Tibial artery (tissue), 4 donors: ENCODE data around the gene FAXC.

Experiments used
- DNase-seq, 2 donors: peaks; one replicate each; pipeline ENCODE4 v3.0.0-alpha.2; 2019
- H3K27ac ChIP-seq, 2 donors: fragments of 200-600 bp; sonication (generic) in 1 of 2; 1 replicate in 1 of 2; 2 replicates in 1 of 2; pipeline ENCODE4 v1.5.1; 2018 to 2019; ENCODE audit warnings: mild to moderate bottlenecking in 1 of 2
- H3K27me3 ChIP-seq, 2 donors: fragments of 200-600 bp; sonication (generic) in 1 of 2; one replicate each; pipeline versions ENCODE4 v1.5.1 to v1.6.0; 2016 to 2019
- H3K36me3 ChIP-seq, 3 donors: fragments of 200-600 bp; sonication (generic) in 2 of 3; one replicate each; pipeline ENCODE4 v1.5.1; 2016 to 2019; ENCODE audit warnings: mild to moderate bottlenecking in 2 of 3
- H3K4me1 ChIP-seq, 4 donors: fragments of 200-600 bp; sonication (generic) in 2 of 4; 1 replicate in 3 of 4; 2 replicates in 1 of 4; pipeline ENCODE4 v1.5.1; 2016 to 2019
- H3K4me3 ChIP-seq, 2 donors: fragments of 200-600 bp; sonication (generic) in 1 of 2; 1 replicate in 1 of 2; 2 replicates in 1 of 2; pipeline ENCODE4 v1.5.1; 2018 to 2019; ENCODE audit warnings: mild to moderate bottlenecking in 2 of 2
- H3K9me3 ChIP-seq, 3 donors: fragments of 200-600 bp; sonication (generic) in 1 of 3; one replicate each; pipeline ENCODE4 v1.5.1; 2016 to 2019
- intact Hi-C: fragments of 100-400 bp; cut with DNase I; formaldehyde crosslinking; loops from one replicate; pipeline ENCODE4 v1.15.0; 2023; ENCODE audit warnings: low total_unique reads
- TF ChIP-seq, protein P1 (sequence below), 2 experiments: fragments of 200-600 bp in 1 of 2; fragments of 450-650 bp in 1 of 2; IDR thresholded peaks; one replicate each; pipeline ENCODE4 v1.5.1; 2017 to 2019; ENCODE audit warnings: antibody characterized with exemption in 2 of 2, mild to moderate bottlenecking in 1 of 2, moderate library complexity in 1 of 2

The FAXC gene

DNA sequence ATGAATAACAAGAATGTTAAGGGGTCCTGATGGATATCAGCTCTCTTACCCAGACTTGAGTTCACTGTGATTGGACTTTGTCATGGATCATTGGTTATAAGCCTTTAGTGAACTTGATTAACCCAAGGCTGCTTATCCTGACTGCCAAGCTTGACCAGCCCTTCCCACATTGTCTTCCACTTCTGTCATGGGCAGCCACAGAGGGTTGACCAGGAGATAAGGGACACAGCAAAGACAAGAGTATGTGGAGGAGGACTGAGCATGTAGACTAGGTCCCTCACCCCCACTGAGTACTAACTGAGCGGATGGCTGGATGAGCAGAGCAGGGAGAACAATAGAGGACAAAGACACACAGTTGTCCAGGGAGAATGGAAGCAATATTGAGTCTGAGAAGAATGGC lies 52.5 kb downstream of the FAXC start:
- Histone ChIP-seq H3K9me3 (no peaks in the 10 kb centered on the region), H3K4me1 (no peaks in the 10 kb centered on the region), H3K27ac (no peak overlapping the region), H3K36me3 (peaks cover 0 to 8% (median 5%) of the 10 kb centered on the region in 3 donors), H3K27me3 (no peaks in the 10 kb centered on the region), H3K4me3 (no peak overlapping the region)
- intact Hi-C loops: no loop called here
- DNase-seq: no peak
- TF ChIP-seq, protein P1, sequence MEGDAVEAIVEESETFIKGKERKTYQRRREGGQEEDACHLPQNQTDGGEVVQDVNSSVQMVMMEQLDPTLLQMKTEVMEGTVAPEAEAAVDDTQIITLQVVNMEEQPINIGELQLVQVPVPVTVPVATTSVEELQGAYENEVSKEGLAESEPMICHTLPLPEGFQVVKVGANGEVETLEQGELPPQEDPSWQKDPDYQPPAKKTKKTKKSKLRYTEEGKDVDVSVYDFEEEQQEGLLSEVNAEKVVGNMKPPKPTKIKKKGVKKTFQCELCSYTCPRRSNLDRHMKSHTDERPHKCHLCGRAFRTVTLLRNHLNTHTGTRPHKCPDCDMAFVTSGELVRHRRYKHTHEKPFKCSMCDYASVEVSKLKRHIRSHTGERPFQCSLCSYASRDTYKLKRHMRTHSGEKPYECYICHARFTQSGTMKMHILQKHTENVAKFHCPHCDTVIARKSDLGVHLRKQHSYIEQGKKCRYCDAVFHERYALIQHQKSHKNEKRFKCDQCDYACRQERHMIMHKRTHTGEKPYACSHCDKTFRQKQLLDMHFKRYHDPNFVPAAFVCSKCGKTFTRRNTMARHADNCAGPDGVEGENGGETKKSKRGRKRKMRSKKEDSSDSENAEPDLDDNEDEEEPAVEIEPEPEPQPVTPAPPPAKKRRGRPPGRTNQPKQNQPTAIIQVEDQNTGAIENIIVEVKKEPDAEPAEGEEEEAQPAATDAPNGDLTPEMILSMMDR (IDR thresholded peaks at IDR 0.05): no peak

GRCh38 chr6:99296261-99296660 lies 53.2 kb downstream of the FAXC start:
- H3K36me3 ChIP-seq: peaks cover 0 to 11% (median 5%) of the 10 kb centered on the region in 3 donors
- no peak overlapping the region for H3K27ac ChIP-seq
- no peak for DNase-seq
- intact Hi-C loops: no loop called here
- TF ChIP-seq, protein P1 (IDR thresholded peaks at IDR 0.05): no peak
- no peaks in the 10 kb centered on the region for H3K4me1 ChIP-seq
- H3K9me3 ChIP-seq: no peaks in the 10 kb centered on the region
- H3K27me3 ChIP-seq: no peaks in the 10 kb centered on the region
- H3K4me3 ChIP-seq: no peak overlapping the region

DNA sequence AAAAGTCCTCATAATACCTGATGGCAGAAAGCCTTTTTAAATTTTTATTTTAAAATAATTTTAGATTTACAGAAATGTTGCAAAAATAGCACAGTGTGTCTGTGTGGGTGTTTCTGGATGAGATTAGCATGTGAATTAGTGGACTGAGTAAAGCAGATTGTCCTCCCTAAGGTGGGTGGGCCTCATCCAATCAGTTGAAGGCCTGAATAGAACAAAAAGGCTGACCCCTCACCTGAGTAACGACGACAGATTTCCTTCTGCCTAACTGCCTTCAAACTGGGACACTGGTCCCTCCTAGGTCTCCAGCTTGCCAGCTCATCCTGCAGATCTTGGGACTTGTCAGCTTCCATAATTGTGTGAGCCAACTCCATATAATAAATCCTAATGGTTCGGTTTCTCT lies 54.2 kb downstream of the FAXC start:
- Histone ChIP-seq H3K27me3 (no peaks in the 10 kb centered on the region), H3K4me1 (no peaks in the 10 kb centered on the region), H3K9me3 (no peaks in the 10 kb centered on the region), H3K36me3 (peaks cover 3 to 11% (median 9%) of the 10 kb centered on the region in 3 donors), H3K27ac (no peak overlapping the region), H3K4me3 (no peak overlapping the region)
- no peak for DNase-seq
- intact Hi-C loops: no loop called here
- TF ChIP-seq, protein P1 (IDR thresholded peaks at IDR 0.05): no peak

DNA sequence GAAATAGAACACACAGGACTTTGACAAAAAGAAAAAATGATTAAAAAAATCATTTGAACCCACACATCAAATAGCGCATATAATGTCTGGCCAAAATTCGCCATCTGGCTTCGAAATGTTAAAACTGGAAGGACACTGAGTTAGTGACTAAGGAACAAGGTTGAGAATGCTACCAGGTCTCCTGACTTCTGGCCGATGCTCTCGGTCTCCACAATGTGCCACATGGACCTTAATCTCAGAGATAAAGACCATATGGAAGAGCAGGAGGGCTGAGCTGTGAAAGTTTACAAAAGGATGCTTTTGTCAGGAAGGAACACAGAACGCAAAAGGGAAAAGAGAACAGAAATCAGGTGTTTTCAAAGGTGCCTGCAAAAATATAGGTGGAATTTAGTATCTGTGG lies 54.7 kb downstream of the FAXC start:
- Histone ChIP-seq H3K4me3 (no peak overlapping the region), H3K4me1 (no peaks in the 10 kb centered on the region), H3K36me3 (peaks cover 3 to 11% (median 9%) of the 10 kb centered on the region in 3 donors), H3K27ac (no peak overlapping the region), H3K27me3 (no peaks in the 10 kb centered on the region), H3K9me3 (no peaks in the 10 kb centered on the region)
- no peak for DNase-seq
- TF ChIP-seq, protein P1 (IDR thresholded peaks at IDR 0.05): no peak
- intact Hi-C loops: no loop called here

- intact Hi-C loops: no loop called here
- H3K4me1 ChIP-seq: no peaks in the 10 kb centered on the region
- TF ChIP-seq, protein P1 (IDR thresholded peaks at IDR 0.05): no peak
- no peaks in the 10 kb centered on the region for H3K9me3 ChIP-seq
- peaks cover 3 to 11% (median 9%) of the 10 kb centered on the region in 3 donors for H3K36me3 ChIP-seq
- H3K4me3 ChIP-seq: no peak overlapping the region
- no peak for DNase-seq
- no peak overlapping the region for H3K27ac ChIP-seq
- no peaks in the 10 kb centered on the region for H3K27me3 ChIP-seq
Measured at GRCh38 chr6:99289701-99290100, 59.8 kb downstream of the FAXC start.

DNA sequence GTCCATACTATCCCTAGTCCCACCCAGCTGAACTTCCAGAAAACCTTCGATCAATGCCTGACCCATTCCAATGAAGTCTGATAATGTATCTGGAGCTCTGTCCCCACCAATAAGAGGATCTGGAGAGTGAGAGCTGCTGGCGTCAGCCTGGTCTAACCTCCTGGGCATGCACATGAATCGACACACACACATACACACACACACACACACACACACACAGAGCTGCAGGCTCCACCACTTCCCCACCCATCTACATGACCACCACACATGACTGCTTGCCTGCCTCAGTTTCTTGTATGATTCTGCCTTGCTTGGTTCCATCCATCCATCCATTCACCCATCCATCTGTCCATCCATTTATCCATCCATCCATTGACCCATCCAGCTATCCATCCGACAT lies 60.8 kb downstream of the FAXC start:
- peaks cover 3 to 11% (median 9%) of the 10 kb centered on the region in 3 donors for H3K36me3 ChIP-seq
- no peaks in the 10 kb centered on the region for H3K27me3 ChIP-seq
- H3K27ac ChIP-seq: no peak overlapping the region
- H3K4me3 ChIP-seq: no peak overlapping the region
- H3K9me3 ChIP-seq: no peaks in the 10 kb centered on the region
- TF ChIP-seq, protein P1 (IDR thresholded peaks at IDR 0.05): no peak
- no peaks in the 10 kb centered on the region for H3K4me1 ChIP-seq
- intact Hi-C loops: no loop called here
- DNase-seq: no peak
